ENCODE results near the gene CLIC3.

DNA sequence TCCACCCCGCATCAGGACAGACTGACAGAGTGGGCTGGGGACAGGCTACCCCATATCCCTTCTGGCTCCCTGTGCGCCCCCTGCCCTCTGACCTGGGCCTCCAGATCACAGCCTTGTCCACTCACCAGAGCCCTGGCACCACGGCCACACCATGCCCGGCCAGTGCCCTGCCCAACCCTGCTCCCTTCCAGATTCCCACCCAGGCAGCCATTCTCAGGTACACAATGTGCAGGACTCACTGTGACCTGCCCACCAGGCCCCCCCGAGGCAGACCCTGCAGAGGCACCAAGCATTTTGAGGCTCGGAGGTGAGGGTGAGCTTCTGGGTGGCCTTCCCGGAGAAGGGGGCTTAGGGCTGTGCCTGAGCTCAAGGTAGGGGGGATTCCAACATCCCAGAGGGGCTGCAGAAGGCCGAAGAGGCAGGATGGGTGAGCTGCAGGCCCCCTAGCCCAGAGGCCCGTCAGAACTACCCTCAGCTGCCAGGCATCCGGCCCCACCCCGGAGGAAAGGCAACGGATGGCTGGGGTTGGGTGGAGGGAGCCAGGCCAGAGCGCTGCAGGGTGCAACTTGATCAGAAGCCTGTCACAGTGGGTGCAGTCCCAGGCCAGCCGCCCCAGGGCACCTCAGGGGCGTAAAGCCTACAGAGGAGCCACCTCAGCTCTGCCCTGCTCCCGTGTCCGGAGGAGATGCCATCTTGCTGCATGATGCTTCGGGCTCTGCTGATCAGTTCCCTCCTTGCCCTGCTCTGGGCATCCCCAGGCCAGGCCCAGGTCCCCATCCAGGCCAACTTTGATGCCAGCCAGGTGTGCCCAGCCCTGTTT is 13.9 kb downstream of the CLIC3 start, which contains the start of gene LCNL1:
- TF ChIP-seq, protein P1, sequence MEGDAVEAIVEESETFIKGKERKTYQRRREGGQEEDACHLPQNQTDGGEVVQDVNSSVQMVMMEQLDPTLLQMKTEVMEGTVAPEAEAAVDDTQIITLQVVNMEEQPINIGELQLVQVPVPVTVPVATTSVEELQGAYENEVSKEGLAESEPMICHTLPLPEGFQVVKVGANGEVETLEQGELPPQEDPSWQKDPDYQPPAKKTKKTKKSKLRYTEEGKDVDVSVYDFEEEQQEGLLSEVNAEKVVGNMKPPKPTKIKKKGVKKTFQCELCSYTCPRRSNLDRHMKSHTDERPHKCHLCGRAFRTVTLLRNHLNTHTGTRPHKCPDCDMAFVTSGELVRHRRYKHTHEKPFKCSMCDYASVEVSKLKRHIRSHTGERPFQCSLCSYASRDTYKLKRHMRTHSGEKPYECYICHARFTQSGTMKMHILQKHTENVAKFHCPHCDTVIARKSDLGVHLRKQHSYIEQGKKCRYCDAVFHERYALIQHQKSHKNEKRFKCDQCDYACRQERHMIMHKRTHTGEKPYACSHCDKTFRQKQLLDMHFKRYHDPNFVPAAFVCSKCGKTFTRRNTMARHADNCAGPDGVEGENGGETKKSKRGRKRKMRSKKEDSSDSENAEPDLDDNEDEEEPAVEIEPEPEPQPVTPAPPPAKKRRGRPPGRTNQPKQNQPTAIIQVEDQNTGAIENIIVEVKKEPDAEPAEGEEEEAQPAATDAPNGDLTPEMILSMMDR (IDR thresholded peaks at IDR 0.05): no peak
- TF ChIP-seq POLR2A (IDR thresholded peaks at IDR 0.05): no peak

All from esophagus squamous epithelium (tissue), 4 donors.